Measurements from ENCODE around the gene GSG1L.

GSG1L gene

DNA sequence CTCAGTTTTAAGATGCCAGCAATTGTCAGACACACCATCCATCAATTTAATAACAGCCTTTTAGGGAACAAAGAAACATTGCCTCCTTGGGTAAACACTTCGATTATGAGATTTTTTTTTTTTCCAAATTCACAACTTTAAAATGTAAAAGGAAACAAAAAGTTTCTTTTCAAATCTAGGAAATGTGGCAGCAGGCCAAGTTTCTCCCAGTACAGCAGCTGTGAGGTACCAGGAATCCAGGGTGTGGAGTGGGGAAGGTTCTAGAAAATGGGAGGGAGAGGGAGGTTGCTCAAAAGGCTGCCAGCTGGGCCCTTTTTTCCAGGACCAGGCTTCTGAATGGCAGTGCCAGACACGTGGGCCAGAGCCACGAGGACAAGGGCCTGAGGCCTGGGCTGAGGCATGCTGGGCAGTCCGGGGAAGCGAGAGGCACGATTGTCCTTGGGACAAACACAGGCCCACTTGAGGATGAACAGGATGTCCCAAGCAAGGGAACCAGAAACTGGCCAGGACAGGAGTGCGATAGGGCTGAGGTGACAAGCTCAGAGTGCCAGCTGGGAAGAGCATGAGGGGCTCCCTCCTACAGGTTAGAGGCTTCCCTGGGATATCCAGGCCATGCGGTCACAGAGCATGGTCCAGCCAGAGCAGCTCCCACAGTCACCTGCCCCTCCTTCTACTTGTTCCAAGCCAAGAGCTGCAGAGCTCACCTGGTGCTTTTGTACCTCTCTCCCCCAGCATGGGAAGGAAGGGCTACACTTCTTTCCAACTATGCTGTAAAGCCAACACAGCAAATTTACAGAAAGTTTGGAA, 298.4 kb downstream of the GSG1L start:
- no peak for DNase-seq (ENCODE audit: low read depth)
- TF ChIP-seq, protein P1, sequence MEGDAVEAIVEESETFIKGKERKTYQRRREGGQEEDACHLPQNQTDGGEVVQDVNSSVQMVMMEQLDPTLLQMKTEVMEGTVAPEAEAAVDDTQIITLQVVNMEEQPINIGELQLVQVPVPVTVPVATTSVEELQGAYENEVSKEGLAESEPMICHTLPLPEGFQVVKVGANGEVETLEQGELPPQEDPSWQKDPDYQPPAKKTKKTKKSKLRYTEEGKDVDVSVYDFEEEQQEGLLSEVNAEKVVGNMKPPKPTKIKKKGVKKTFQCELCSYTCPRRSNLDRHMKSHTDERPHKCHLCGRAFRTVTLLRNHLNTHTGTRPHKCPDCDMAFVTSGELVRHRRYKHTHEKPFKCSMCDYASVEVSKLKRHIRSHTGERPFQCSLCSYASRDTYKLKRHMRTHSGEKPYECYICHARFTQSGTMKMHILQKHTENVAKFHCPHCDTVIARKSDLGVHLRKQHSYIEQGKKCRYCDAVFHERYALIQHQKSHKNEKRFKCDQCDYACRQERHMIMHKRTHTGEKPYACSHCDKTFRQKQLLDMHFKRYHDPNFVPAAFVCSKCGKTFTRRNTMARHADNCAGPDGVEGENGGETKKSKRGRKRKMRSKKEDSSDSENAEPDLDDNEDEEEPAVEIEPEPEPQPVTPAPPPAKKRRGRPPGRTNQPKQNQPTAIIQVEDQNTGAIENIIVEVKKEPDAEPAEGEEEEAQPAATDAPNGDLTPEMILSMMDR (IDR thresholded peaks at IDR 0.05; ENCODE audit: control insufficient read depth, extremely low read depth, insufficient read depth): no peak
- no peak overlapping the region for H3K4me3 ChIP-seq (ENCODE audit: low read depth, low read length)

DNA sequence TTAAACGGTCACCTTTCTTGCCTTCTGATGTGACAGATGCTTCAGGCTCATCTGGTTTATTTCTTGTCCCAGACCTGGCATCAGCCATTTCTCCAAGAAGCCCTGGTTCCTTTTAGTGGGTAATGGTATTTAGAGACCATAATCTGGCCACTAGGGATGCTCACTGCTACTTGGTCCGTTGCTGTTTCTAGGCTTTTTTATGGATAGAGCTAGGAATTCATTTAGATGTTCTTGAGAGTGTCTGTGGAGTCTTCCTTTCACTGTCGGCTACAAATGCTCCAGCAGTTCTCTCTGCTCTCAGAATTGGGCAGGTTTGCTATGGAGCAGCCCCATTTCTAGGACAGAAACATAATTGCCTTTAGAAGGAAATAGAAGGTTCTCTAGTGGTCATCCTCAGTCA, 299.1 kb downstream of the GSG1L start:
- DNase-seq (ENCODE audit: low read depth): no peak
- no peak overlapping the region for H3K4me3 ChIP-seq (ENCODE audit: low read depth, low read length)
- TF ChIP-seq, protein P1 (IDR thresholded peaks at IDR 0.05; ENCODE audit: control insufficient read depth, extremely low read depth, insufficient read depth): no peak

DNA sequence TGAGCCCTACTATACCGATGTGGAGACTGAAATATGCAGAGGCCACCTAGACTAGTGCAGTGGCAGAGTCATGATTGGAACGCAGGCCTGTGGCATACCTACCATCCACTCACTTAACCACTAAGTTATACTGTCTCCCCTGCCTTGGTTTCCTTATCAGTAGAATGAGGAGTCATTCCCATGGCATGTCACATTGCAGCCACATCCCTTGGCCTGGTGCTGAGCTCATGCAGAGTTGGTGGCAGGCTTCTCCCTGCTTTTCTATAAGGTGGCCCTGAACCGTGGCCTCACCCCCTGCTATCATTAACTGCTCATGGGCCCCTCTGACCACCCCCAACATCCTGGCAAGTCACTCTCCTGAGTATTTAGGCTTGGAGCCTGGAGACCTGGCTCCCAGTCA, 301.1 kb downstream of the GSG1L start:
- TF ChIP-seq, protein P1 (IDR thresholded peaks at IDR 0.05; ENCODE audit: control insufficient read depth, extremely low read depth, insufficient read depth): no peak
- H3K4me3 ChIP-seq (ENCODE audit: low read depth, low read length): no peak overlapping the region
- DNase-seq (ENCODE audit: low read depth): no peak

DNA sequence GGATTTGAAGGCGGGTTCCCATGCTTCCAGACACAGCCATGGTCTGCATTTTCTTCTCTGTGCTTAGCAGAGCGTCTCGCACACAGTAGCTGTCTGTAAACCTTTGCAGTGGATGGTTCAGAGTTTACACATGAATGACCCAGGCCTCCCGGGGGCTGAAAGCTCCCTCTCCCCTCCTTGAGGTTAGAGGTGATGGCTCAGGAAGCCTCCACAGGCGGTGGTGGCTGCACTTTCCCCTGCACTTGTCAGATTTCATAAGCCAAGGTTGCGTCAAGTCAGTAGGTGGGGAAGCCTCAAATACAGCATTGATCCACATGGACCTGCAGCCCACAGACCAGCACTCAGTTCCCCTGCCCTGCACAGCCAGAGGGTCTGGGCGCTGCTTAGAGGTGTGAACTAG, 301.7 kb downstream of the GSG1L start:
- H3K4me3 ChIP-seq (ENCODE audit: low read depth, low read length): no peak overlapping the region
- no peak for DNase-seq (ENCODE audit: low read depth)
- TF ChIP-seq, protein P1 (IDR thresholded peaks at IDR 0.05; ENCODE audit: control insufficient read depth, extremely low read depth, insufficient read depth): no peak

DNA sequence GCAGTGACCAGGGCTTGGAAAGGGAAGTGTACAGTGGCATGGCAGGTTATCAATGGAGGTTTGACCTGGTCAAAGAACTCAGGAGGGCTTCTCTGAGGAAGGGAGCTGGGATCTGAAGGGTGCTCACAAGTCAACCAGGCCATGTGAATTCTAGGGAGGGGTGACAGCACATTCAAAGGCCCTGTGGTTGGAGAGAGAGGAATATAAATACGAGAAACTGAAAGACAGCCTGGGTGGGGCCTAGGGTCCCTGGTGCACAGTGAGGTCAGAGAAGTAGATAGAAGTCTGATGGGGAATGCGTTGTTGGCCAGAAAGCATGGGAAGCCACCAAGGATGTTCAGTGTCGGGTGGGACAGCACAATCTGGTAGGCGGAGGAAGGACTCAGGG, 302.7 kb downstream of the GSG1L start:
- H3K4me3 ChIP-seq (ENCODE audit: low read depth, low read length): no peak overlapping the region
- TF ChIP-seq, protein P1 (IDR thresholded peaks at IDR 0.05; ENCODE audit: control insufficient read depth, extremely low read depth, insufficient read depth): no peak
- no peak for DNase-seq (ENCODE audit: low read depth)

DNA sequence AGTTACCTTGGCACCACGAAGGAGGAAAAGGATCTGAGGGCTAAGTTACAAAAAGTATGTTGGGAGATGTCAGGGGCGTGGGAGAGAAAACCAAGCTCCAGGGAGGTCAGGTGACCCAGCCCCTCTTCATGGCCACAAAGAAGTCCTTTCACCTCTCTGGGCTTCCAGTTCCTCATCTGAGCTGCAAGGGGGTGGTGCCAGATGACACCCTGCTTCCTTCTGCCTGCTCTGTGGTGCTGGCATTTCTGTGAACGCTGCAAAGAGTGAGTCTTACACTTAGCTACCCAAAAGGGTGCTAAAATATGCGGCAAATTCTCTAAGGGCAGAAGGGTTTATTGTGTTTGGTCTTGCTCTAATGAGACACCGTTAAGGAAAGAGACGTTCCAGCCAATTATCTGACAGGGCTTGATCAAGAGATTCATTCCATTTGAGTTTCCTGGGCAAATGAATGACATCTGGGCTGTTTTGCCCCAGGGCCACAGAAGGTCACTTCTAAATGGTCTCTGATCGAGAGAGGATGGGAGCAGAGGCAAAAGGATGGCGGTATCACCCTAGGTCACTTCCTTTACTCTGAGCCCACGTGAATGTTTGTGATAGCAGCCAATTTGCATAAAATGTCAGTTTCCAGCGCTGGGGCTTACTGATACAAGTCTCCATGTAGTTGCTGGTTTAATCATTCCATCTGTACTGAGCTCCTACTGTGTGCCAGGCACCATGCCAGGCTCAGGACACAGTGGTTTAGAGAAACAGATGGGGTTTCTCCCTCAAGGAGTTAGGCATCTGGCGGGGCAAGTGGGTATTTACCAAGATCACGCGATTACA, 303.3 kb downstream of the GSG1L start:
- TF ChIP-seq, protein P1 (IDR thresholded peaks at IDR 0.05; ENCODE audit: control insufficient read depth, extremely low read depth, insufficient read depth): no peak
- no peak for DNase-seq (ENCODE audit: low read depth)
- no peak overlapping the region for H3K4me3 ChIP-seq (ENCODE audit: low read depth, low read length)
